GM19372 (cell line): ENCODE measurements around the gene PEPD.

Source experiments
- ATAC-seq: cut with Tn5 transposase; IDR thresholded peaks from one replicate; pipeline ENCODE4 v1.9.1; 2021; ENCODE audit warnings: mild to moderate bottlenecking, low read depth, moderate library complexity; ENCODE audit not compliant: unreplicated experiment

Gene PEPD

DNA sequence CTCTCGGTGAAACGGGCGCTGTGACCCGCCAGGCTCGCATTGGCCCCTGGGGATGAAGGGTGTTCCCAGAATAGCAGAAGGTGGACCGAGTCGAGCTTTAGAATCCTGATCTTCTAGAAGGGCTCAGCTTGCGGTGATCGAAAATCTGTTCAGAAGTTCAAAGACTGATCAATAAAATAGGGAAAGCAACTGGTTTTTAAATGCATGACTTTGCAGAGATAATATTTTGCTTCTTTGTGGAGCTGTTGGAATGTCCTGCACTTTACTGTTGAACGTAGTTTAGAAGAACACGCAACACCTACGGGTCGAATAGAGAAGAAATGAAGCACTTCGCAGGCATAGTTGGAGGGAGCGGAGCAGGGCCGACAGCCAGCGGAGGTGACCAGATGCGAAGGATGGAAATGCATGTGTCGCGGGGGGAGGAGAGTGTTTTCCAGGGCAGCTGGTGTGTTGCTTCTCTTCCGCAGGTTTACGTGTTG, 147.3 kb downstream of the PEPD start:
- no peak for ATAC-seq

- ATAC-seq, result peak; percentile 88
These were observed 147.9 kb downstream of the PEPD start, which contains the start of gene CEBPG for GRCh38 chr19:33373453-33374235. Gene CEBPG (plus strand): TSS chr19:33373709. CDS start chr19:33379240, 5,531 bp downstream.

DNA sequence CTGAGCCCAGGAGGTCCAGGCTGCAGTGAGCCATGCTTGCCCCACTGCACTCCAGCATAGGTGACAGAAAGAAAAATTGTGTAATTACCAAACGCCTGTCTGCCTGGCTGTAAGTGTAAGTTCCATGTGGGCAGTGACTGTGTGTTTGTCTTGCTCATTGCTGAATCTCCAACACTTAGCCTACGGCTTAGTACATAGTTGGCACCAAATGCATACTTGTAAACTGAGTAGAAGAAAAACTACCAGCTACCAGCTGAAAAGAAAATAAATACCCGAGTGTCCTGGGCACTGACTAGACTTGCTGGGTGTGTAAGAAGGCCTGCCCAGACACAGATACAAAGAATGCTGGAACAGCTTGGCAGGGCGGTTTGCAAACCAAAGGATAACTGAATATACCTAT, 150.8 kb downstream of the PEPD start:
- no peak for ATAC-seq

GRCh38 chr19:33368074-33368864, 153.3 kb downstream of the PEPD start:
- ATAC-seq, result no peak

DNA sequence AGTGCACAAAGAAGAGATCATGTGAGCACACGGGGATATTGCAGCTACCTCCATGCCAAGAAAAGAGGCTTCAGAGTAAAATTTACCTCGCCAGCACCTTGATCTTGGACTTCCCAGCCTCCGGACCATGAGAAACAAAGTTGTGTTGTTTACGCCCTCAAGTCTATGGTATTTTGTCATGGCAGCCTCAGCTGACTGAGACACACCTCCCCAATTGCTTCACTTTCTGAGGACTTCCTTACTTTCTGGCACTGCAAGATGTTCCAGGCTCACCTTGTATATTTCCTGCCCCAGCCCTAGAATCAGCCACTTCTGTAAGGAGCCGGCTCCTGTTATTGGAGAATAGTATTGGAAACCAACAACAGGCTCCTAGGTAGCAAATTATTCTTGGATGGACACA, 154.7 kb downstream of the PEPD start:
- ATAC-seq, result no peak

GRCh38 chr19:33366127-33366526, 155.5 kb downstream of the PEPD start:
- ATAC-seq, result no peak

GRCh38 chr19:33365691-33366090, 155.9 kb downstream of the PEPD start:
- no peak for ATAC-seq

GRCh38 chr19:33363476-33363875, 158.1 kb downstream of the PEPD start:
- ATAC-seq, result no peak

DNA sequence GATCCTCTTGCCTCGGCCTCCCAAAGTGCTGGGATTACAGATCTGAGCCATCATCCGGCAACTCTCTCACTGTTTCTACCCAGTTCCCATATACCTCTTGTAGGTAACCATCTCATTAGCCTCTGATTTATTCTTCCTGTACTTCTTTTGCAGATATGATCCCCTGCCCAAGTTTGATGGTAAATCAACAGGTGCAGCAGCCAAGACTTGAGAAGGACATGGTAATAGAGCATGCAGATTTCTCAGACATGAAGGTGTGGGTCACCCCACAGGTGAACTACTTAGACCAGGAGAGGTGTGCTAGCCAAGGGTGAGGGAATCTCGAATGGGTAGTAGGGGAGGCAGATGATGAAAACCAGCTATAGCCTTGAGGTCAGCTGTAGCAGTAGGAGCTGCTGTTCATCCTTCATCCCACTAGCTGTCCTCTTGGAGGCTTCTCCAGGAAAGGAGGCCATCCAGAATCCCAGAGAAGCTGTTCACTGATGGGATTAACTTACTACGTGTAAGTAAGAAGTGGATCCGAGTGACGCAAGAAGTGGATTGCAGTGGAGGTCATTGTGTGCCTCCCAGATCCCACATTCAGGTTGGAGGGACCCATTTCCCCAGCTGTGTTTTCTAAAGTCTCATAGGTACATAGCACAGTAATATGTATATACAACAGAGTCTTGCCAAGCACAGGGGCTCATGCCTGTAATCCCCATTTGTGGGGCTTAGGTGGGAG, 158.9 kb downstream of the PEPD start:
- no peak for ATAC-seq

DNA sequence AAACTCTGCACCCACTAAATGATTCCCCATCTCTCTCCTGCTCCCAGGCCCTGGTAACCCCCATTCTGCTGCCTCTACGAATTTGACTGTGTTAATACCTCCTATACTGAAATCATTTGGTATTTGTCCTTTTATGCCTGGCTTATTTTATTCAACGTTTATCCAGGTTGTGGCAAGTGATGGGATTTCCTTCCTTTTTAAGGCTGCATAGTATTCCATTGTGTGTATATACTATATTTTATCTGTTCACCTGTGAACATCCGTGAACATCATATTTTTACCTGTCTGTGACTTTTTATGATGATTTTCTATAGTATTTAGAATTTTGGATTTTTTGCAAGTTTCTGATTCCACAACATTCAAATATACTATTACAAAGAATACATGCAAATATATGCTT, 162.0 kb downstream of the PEPD start:
- no peak for ATAC-seq

DNA sequence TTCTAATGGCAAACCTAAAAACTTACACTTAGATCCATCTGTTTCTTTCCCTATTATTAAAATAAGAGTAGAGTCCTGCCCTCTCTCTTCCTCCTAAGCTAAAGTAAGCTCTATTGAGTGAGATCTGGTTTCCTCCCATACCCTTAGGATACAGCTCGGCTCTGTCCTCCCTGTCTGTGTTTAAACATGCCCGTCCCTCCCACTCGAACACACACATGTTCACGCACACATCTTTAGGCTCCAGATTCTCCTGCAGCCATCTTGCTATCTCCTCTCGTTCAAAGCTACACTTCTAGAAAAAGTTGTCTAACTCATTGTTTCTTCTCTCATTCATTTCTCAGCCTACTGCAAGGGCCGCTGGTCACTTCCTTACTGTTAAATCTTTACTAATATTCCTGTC, 163.2 kb downstream of the PEPD start:
- no peak for ATAC-seq

DNA sequence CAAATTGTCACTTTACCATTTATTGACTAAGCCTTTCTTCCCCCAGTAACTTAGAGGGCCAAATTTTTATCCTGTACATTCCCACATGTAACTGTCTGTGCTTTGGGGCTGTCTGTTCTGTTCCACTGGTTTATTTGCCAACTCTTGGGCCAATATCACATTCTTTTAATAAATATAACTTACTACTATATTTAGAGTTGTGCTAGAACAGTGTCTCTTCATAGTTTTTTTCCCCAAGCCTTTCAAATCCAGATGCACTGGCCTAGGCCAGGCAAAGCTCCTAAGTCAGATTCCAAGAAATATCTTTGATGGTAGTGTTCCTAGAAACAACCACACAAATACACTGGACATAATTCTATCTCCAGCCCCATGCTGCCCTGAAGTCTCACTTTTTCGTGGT, 164.0 kb downstream of the PEPD start:
- no peak for ATAC-seq

GRCh38 chr19:33355535-33355934, 166.1 kb downstream of the PEPD start:
- no peak for ATAC-seq

DNA sequence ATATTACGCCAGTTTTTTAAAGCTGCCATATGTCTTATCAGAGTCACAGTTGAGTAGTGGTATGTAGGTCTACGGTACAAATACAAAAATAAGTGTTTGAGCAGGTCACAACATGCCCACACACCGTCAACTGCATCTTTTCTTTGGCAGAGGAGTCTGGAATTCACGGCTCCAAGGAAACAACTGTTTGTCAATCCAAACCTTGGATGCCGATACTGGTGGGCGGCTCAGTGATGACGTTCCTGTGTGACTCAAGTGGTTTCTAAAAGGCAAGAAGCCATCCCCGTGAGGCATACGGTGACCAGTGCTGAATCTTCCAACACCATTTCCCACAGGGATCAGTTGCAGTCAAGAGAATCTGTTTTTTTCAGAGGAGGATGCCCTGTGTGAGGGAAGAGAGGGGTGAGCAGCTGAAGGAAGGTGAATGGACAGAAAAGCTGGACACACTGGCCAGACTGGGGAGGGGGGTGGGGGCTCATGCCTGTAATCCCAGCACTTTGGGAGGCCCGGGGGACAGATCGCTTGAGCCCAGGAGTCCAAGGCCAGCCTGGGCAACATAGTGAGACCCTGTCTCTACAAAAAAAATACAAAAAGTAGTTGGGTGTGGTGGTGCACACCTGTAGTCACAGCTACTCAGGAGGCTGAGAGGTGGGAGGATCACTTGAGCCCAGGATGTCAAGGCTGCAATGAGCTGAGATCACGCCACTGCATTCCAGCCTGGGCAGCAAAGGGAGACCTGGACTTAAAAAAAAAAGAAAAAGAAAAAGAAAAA, 170.9 kb downstream of the PEPD start:
- ATAC-seq, result no peak

DNA sequence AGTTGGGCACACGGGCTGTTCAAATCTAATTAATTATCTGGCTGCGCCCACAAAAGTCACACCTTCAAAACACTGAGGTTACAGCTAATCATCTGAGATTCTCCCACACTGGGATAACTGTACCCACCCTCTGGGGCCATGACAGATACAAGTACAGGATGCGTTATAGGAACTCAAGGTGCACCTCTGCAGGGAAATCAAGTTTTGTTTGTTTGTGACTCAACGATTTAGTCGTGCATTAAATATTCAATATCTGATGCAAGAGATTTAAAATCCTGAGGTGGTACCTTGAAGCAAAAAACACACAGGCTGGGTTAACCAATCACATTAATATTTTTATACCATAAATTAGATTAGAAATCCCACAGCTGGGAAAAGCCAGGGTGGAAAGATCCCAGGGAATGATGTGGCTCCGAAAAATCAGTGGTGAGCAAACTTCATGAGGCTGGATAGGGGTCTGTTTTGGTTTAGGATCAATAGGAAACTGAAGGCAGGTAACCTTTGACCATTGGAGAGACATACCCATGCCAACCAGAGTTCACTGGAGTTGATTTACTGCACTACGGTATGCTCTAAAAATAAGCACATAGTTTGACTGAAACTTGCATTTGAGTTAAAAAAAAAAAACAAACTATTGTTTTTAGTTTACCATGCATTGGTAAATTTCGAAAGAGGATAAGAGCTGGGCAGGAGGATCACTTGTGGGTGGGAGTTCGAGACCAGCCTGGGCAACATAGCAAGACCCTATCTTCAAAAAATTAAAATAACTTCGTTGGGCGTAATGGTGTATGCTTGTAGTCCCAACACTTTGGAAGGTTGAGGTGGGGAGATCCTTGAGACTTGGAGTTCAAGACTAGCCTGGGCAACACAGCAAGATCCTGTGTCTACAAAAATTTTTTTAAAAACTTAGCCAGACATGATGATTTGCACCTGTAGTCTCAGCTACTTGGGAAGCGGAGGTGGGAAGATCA, 172.0 kb downstream of the PEPD start:
- no peak for ATAC-seq

GRCh38 chr19:33348301-33349010, 173.1 kb downstream of the PEPD start:
- no peak for ATAC-seq

- no peak for ATAC-seq
These were observed 174.3 kb downstream of the PEPD start for GRCh38 chr19:33347300-33347699.

- ATAC-seq, result no peak
These were observed 174.9 kb downstream of the PEPD start for GRCh38 chr19:33346665-33347064.

DNA sequence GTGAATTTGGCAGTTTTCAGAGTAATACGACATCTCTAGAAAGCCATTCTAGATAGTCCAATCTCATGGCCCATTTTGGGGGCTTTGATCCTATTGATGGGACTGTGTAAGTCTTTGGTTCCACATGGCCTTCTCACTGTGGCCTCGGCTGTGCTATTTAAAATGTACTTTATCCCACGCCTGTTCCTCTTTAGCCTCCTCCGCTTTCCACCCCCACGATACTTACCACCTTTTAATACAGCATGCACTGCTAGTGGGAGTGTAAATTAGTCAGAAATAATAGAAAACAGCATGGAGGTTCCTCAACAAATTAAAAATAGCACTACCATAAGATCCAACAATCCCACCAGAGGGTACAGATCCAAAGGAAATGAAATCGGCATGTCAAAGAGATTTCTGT, 176.4 kb downstream of the PEPD start:
- ATAC-seq, result no peak
